H1 (cell line): ENCODE results near the gene GRM7. TPM values are rescaled to one million over a fixed set of nuclear protein-coding genes. Genes with fewer than 3 reads are reported as not detected.

Experiments
- CTCF ChIA-PET: fragments of 300-600 bp; sonication (Branson Sonifier 250); formaldehyde crosslinking; loops from one replicate; lab custom pipeline; 2021; ENCODE audit not compliant: partially characterized antibody; lab: Charles Lee
- POLR2A ChIA-PET: fragments of 300-600 bp; sonication (Branson Sonifier 250); formaldehyde crosslinking; loops from one replicate; lab custom pipeline; 2021; ENCODE audit warnings: inconsistent platforms; ENCODE audit not compliant: partially characterized antibody; lab: Charles Lee
- DNase-seq, 2 experiments: peaks; one replicate each; pipeline versions ENCODE4 v3.0.0 to v3.0.0-alpha.2; 2010 to 2022; ENCODE audit warnings: low spot score in 2 of 2, low read depth in 1 of 2, mixed read lengths in 1 of 2
- FAIRE-seq: peaks from 2 replicates; lab custom pipeline; 2011; peaks lifted over from hg19 to GRCh38; lab: Jason Lieb, UNC
- H2AFZ ChIP-seq: 2 replicates; pipeline ENCODE4 v1.8.1; 2012; ENCODE audit warnings: low read length, inconsistent platforms
- H2AK5ac ChIP-seq: 2 replicates; pipeline ENCODE4 v1.6.1; 2013; ENCODE audit warnings: low read depth, low read length
- H2BK120ac ChIP-seq: replicated peaks from 2 replicates; pipeline ENCODE3; 2013; ENCODE audit warnings: low read depth, low read length, inconsistent platforms
- H2BK12ac ChIP-seq: 2 replicates; pipeline ENCODE4 v1.6.1; 2013; ENCODE audit warnings: low read depth, low read length
- H2BK15ac ChIP-seq: 2 replicates; pipeline ENCODE4 v1.6.1; 2013; ENCODE audit warnings: low read length
- H2BK20ac ChIP-seq: 2 replicates; pipeline ENCODE4 v1.6.1; 2013; ENCODE audit warnings: low read length
- H2BK5ac ChIP-seq: 2 replicates; pipeline ENCODE4 v1.6.1; 2013; ENCODE audit warnings: low read depth, low read length
- H3K14ac ChIP-seq: 2 replicates; pipeline ENCODE4 v1.6.1; 2013; ENCODE audit warnings: inconsistent platforms; ENCODE audit not compliant: insufficient read length
- H3K18ac ChIP-seq: 2 replicates; pipeline ENCODE4 v1.6.1; 2013; ENCODE audit warnings: low read length; ENCODE audit errors: extremely low read depth
- H3K23ac ChIP-seq: 2 replicates; pipeline ENCODE4 v1.6.1; 2013; ENCODE audit warnings: inconsistent platforms; ENCODE audit not compliant: insufficient read length
- H3K23me2 ChIP-seq: 2 replicates; pipeline ENCODE4 v1.6.1; 2013; ENCODE audit warnings: low read depth, low read length
- H3K27ac ChIP-seq: 2 replicates; pipeline ENCODE4 v1.6.1; 2011; ENCODE audit warnings: low read depth, low read length, inconsistent platforms
- H3K27me3 ChIP-seq, 4 experiments: replicated peaks in 1 of 4; 1 replicate in 1 of 4; 2 replicates in 3 of 4; pipeline versions ENCODE4 v1.6.1 to v1.8.1; 2011 to 2013; ENCODE audit warnings: low read length in 3 of 4, mild to moderate bottlenecking in 3 of 4, inconsistent platforms in 2 of 4, mixed read lengths in 2 of 4, moderate library complexity in 1 of 4; ENCODE audit not compliant: control insufficient read depth in 3 of 4, insufficient read depth in 3 of 4; ENCODE audit errors: extremely low read depth in 1 of 4
- H3K36me3 ChIP-seq, 4 experiments: 2 replicates each; pipeline versions ENCODE4 v1.6.1 to v1.8.1; 2011 to 2013; ENCODE audit warnings: mild to moderate bottlenecking in 4 of 4, low read length in 3 of 4, moderate library complexity in 2 of 4, control low read depth in 1 of 4, inconsistent platforms in 1 of 4; ENCODE audit not compliant: insufficient read depth in 4 of 4, control insufficient read depth in 2 of 4
- H3K4ac ChIP-seq: replicated peaks from 2 replicates; pipeline ENCODE3; 2013; ENCODE audit warnings: low read length, low read depth, mixed read lengths, inconsistent platforms; ENCODE audit not compliant: insufficient read length
- H3K4me1 ChIP-seq, 4 experiments: replicated peaks in 1 of 4; 1 replicate in 1 of 4; 2 replicates in 3 of 4; pipeline versions ENCODE4 v1.6.1 to v1.8.1; 2011 to 2013; ENCODE audit warnings: low read length in 3 of 4, inconsistent platforms in 2 of 4, mixed read lengths in 1 of 4; ENCODE audit not compliant: insufficient read depth in 4 of 4, control insufficient read depth in 3 of 4
- H3K4me2 ChIP-seq, 2 experiments: 2 replicates each; pipeline versions ENCODE4 v1.6.1 to v1.8.1; 2011 to 2013; ENCODE audit warnings: low read depth in 2 of 2, low read length in 2 of 2, control low read depth in 1 of 2, inconsistent platforms in 1 of 2, mild to moderate bottlenecking in 1 of 2; ENCODE audit not compliant: insufficient read depth in 1 of 2
- H3K4me3 ChIP-seq, 4 experiments: fragments of 200-600, 300-600 bp in 1 of 4; sonication (generic), shearing (Covaris generic), sonication (Bioruptor Twin) in 1 of 4; 2 replicates each; pipeline versions ENCODE4 v1.5.1 to v1.8.1; 2011 to 2016; ENCODE audit warnings: low read length in 4 of 4, low read depth in 3 of 4, control low read depth in 2 of 4, inconsistent platforms in 2 of 4, mild to moderate bottlenecking in 2 of 4, mixed read lengths in 1 of 4, moderate library complexity in 1 of 4; ENCODE audit not compliant: insufficient read depth in 2 of 4; ENCODE audit errors: extremely low read depth in 1 of 4
- H3K56ac ChIP-seq: replicated peaks from 2 replicates; pipeline ENCODE3; 2013; ENCODE audit warnings: low read depth, mild to moderate bottlenecking, mixed read lengths, low read length, inconsistent platforms; ENCODE audit not compliant: insufficient read length
- H3K79me1 ChIP-seq: 2 replicates; pipeline ENCODE4 v1.6.1; 2013; ENCODE audit warnings: low read depth, low read length, control low read depth
- H3K79me2 ChIP-seq, 2 experiments: 2 replicates each; pipeline versions ENCODE4 v1.6.1 to v1.8.1; 2012 to 2013; ENCODE audit warnings: low read length in 2 of 2, mild to moderate bottlenecking in 2 of 2, inconsistent platforms in 1 of 2; ENCODE audit not compliant: insufficient read depth in 2 of 2, control insufficient read depth in 1 of 2
- H3K9ac ChIP-seq, 4 experiments: replicated peaks in 1 of 4; 1 replicate in 1 of 4; 2 replicates in 3 of 4; pipeline versions ENCODE4 v1.6.1 to v1.8.1; 2011 to 2013; ENCODE audit warnings: low read depth in 3 of 4, low read length in 3 of 4, control low read depth in 2 of 4, mild to moderate bottlenecking in 2 of 4, moderate library complexity in 2 of 4, inconsistent platforms in 1 of 4; ENCODE audit errors: extremely low read depth in 1 of 4
- H3K9me3 ChIP-seq, 2 experiments: 2 replicates each; pipeline versions ENCODE4 v1.6.1 to v1.8.1; 2012 to 2013; ENCODE audit warnings: mild to moderate bottlenecking in 2 of 2, moderate library complexity in 2 of 2, control low read depth in 1 of 2, inconsistent platforms in 1 of 2, low read depth in 1 of 2, low read length in 1 of 2, mixed read lengths in 1 of 2; ENCODE audit not compliant: insufficient read depth in 2 of 2
- H4K20me1 ChIP-seq, 2 experiments: replicated peaks in 1 of 2; 2 replicates each; pipeline versions ENCODE3 to v1.8.1; 2011 to 2013; ENCODE audit warnings: inconsistent platforms in 2 of 2, low read length in 2 of 2, mild to moderate bottlenecking in 1 of 2; ENCODE audit not compliant: insufficient read depth in 2 of 2, control insufficient read depth in 1 of 2
- H4K5ac ChIP-seq: 2 replicates; pipeline ENCODE4 v1.6.1; 2013; ENCODE audit warnings: low read length, low read depth, mixed read lengths, inconsistent platforms; ENCODE audit not compliant: insufficient read length
- H4K8ac ChIP-seq: 2 replicates; pipeline ENCODE4 v1.8.0; 2013; ENCODE audit warnings: mild to moderate bottlenecking, moderate library complexity, low read length, inconsistent platforms; ENCODE audit not compliant: insufficient read depth; ENCODE audit errors: extremely low read depth
- H4K91ac ChIP-seq: replicated peaks from 2 replicates; pipeline ENCODE3; 2013; ENCODE audit warnings: low read length, mixed read lengths, inconsistent platforms; ENCODE audit not compliant: insufficient read length
- CBX5 ChIP-seq: fragments of 300-800, 300-1000 bp; sonication (generic); IDR thresholded peaks from 2 replicates; pipeline ENCODE4 v1.7.1; 2016; ENCODE audit warnings: antibody characterized with exemption, low read length, low read depth
- CTBP2 ChIP-seq: IDR thresholded peaks from 2 replicates; pipeline ENCODE4 v1.7.0; 2011; ENCODE audit warnings: borderline replicate concordance, mild to moderate bottlenecking, moderate library complexity, mixed read lengths, low read length; ENCODE audit not compliant: insufficient read depth, insufficient read length
- EGR1 ChIP-seq: IDR thresholded peaks from 2 replicates; pipeline ENCODE4 v1.6.1; 2011; ENCODE audit warnings: low read depth, low read length, borderline replicate concordance
- GTF2F1 ChIP-seq: IDR thresholded peaks from 2 replicates; pipeline ENCODE4 v1.6.1; 2012; ENCODE audit warnings: low read depth, low read length, improper control_type of control experiment, borderline replicate concordance
- KDM4A ChIP-seq: IDR thresholded peaks from one replicate; pipeline ENCODE4 v1.7.1; 2012; ENCODE audit warnings: low read depth, mild to moderate bottlenecking, moderate library complexity, low read length, inconsistent platforms; ENCODE audit not compliant: severe bottlenecking
- PHF8 ChIP-seq: fragments of 200-600 bp; sonication (generic); conservative IDR thresholded peaks from 2 replicates; pipeline ENCODE4 v1.7.1; 2012; ENCODE audit warnings: low read depth, mild to moderate bottlenecking, inconsistent platforms, low read length, moderate library complexity
- TCF12 ChIP-seq: IDR thresholded peaks from 2 replicates; pipeline ENCODE4 v1.6.1; 2011; ENCODE audit warnings: low read depth, mild to moderate bottlenecking, low read length
- WGBS, 2 experiments: shearing (Covaris generic) in 1 of 2; methylation state at CpG; one replicate each; pipeline versions ENCODE4 v1.1.6 to v1.1.7; 2013 to 2015; ENCODE audit warnings: low lambda C conversion rate in 2 of 2, mixed read lengths in 2 of 2, inconsistent platforms in 1 of 2, low coverage in 1 of 2, missing lambda C conversion rate in 1 of 2; ENCODE audit not compliant: insufficient replicate concordance in 2 of 2, insufficient coverage in 1 of 2, insufficient read length in 1 of 2; ENCODE audit errors: extremely low coverage in 1 of 2, missing lambda C conversion rate in 1 of 2; 5-methylcytosine and 5-hydroxymethylcytosine counted together
- polyA plus RNA-seq, 7 experiments: library from polyadenylated mRNA; depleted of rRNA in 3 of 7; stranded (reverse) in 5 of 7; unstranded in 2 of 7; fragments of >200 nt in 5 of 7; fragments of 200-250 nt in 2 of 7; gene quantifications; 1 replicate in 5 of 7; 2 replicates in 1 of 7; 4 replicates in 1 of 7; pipeline versions ENCODE4 v1.2.1 to v1.2.3, GENCODE V29; 2011 to 2013; ENCODE audit warnings: missing spikeins in 2 of 7, mixed read lengths in 2 of 7
- total RNA-seq: library from RNA; stranded (reverse); fragmentation: NEBNext Ultra II Directional; extraction: Animal tissue kit (Norgen Biotek cat#: 25700); gene quantifications from 2 replicates; pipeline ENCODE4 v1.2.1, GENCODE V29; 2021

GRM7 gene
- total and polyA plus RNA-seq, 2 of the 8 experiments (the other 6 are each of a cell fraction or from before 2014, with no cell fraction given) = 0.17 to 0.24 TPM

DNA sequence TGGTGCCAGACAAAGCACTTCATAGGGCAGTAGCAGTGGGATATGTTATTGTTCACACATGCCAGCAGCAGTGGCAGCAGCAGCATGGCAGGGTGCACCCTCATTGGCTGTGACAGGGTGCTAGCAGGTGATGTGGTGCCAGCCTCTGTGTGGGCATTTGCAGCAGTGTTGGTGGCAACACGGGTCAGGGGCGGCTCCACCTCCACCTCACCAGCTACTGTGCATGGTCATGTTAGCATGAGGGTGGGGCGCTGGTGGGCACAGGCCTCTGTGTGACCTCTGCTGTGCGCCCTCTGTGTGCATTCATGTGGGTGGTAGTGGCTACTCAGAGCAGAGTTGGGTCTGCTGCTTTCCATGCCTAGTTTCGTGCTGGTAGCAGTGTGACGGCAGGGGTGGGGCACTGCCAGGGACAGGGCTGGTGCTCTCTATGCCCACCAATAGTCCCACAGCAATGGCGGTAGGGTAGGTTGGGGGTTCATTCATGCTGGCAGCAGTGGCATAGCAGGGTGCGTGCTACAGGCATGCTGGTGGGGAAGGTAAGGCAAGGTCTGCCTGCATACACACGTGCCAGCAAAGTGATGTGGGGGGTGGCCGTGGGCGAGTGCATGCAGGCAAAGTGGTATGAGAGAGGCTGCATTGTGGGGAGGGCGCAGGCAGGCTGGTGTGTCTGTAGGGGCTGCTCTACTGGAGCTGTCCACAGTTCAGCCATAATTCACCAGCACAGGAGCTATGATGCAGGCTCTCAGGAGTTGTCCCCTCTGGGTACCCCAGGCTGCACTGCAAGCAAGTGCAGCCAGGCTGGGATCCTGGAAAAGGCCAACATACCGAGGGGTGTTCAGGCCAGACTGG is 402.7 kb downstream of the GRM7 start:
- FAIRE-seq (no peak), DNase-seq (no peak)
- Histone ChIP-seq H3K79me1 (no peaks in the 10 kb centered on the region), H3K36me3 (no peaks in the 10 kb centered on the region), H3K9me3 (peaks cover 0 to 13% of the 10 kb centered on the region in 2 experiments; a peak in 2 of 4 replicates), H3K14ac (no peak overlapping the region), H2BK5ac (no peak overlapping the region), H2BK12ac (no peak overlapping the region), H3K4me3 (no peak overlapping the region), H3K4ac (no peak overlapping the region), H4K5ac (no peak overlapping the region), H2BK20ac (no peak overlapping the region), H3K23ac (no peak overlapping the region), H2AFZ (no peak overlapping the region), H3K23me2 (no peaks in the 10 kb centered on the region), H2BK15ac (no peak overlapping the region), H4K91ac (no peak overlapping the region), H3K18ac (no peak overlapping the region), H3K27me3 (no peaks in the 10 kb centered on the region), H2AK5ac (no peak overlapping the region), H2BK120ac (no peak overlapping the region), H4K20me1 (no peaks in the 10 kb centered on the region), H3K27ac (no peak overlapping the region), H4K8ac (peak overlapping the region; percentile 85), H3K4me2 (no peak overlapping the region), H3K4me1 (no peaks in the 10 kb centered on the region), H3K79me2 (no peaks in the 10 kb centered on the region), H3K56ac (no peak overlapping the region), H3K9ac (no peak overlapping the region)
- POLR2A ChIA-PET = no interaction called here
- CTCF ChIA-PET = interaction anchor here (0.7 kb wide), 1 partner anchor 1039 kb away, joined by 3 read pairs; no protein-coding TSS in a partner anchor
- TF ChIP-seq KDM4A = no peak
- TF ChIP-seq CTBP2 = no peak
- TF ChIP-seq TCF12 = no peak
- no peak for TF ChIP-seq GTF2F1
- no peak for TF ChIP-seq PHF8
- TF ChIP-seq EGR1 = no peak
- no peak for TF ChIP-seq CBX5
- 97% methylated on average over 13 of the region's 13 CpGs; no CpG with 5 or more reads in 1 of the 2 experiments for WGBS, 2 experiments
